NB4 (cell line): ENCODE measurements around the gene SH3GL1.

Experiments used
- DNase-seq: peaks from one replicate; pipeline ENCODE4 v3.0.0; 2010; ENCODE audit warnings: low read depth
- H3K4me3 ChIP-seq: one replicate; pipeline ENCODE4 v1.5.1; 2011; ENCODE audit warnings: mild to moderate bottlenecking, low read depth, low read length, moderate library complexity
- CTCF ChIP-seq: IDR thresholded peaks from one replicate; pipeline ENCODE4 v1.5.1; 2012; ENCODE audit warnings: low read depth, low read length
- MAX ChIP-seq: IDR thresholded peaks from 2 replicates; pipeline ENCODE4 v1.6.1; 2011; ENCODE audit warnings: low read depth, low read length
- MYC ChIP-seq: IDR thresholded peaks from 2 replicates; pipeline ENCODE4 v1.6.1; 2011; ENCODE audit warnings: low read depth, low read length
- POLR2A ChIP-seq: IDR thresholded peaks from 2 replicates; pipeline ENCODE4 v1.6.1; 2011; ENCODE audit warnings: mild to moderate bottlenecking; ENCODE audit not compliant: insufficient read length; ENCODE audit errors: extremely low read depth

Gene SH3GL1

GRCh38 chr19:4396949-4397783 lies 3.2 kb downstream of the SH3GL1 start:
- H3K4me3 ChIP-seq: no peak overlapping the region
- DNase-seq: no peak
- TF ChIP-seq MYC (no peak), MAX (no peak), CTCF (no peak), POLR2A (no peak)

GRCh38 chr19:4393947-4394590 lies 6.3 kb downstream of the SH3GL1 start:
- DNase-seq: no peak
- no peak overlapping the region for H3K4me3 ChIP-seq
- TF ChIP-seq CTCF (no peak), MAX (no peak), POLR2A (no peak), MYC (no peak)

- TF ChIP-seq CTCF: no peak
- DNase-seq: no peak
- H3K4me3 ChIP-seq: no peak overlapping the region
Measured at GRCh38 chr19:4391701-4392483, 8.5 kb downstream of the SH3GL1 start.

- no peak for DNase-seq
- no peak overlapping the region for H3K4me3 ChIP-seq
- TF ChIP-seq MAX (no peak), MYC (no peak), CTCF (no peak), POLR2A (no peak)
Measured at GRCh38 chr19:4391306-4391693, 9.0 kb downstream of the SH3GL1 start.

GRCh38 chr19:4390567-4391305 lies 9.6 kb downstream of the SH3GL1 start:
- DNase-seq: no peak
- no peak for TF ChIP-seq MAX
- no peak for TF ChIP-seq CTCF
- TF ChIP-seq MYC: no peak
- no peak overlapping the region for H3K4me3 ChIP-seq
